NCI-H2196 treated with DMSO at 0.1 percent for 48 hours (cell line): ENCODE data around the gene PRDM13.
"Not testable (repeated sequence)": the region's sequence is repeated elsewhere in the genome, so short reads cannot be mapped to it uniquely, and the experiment has no call there.

Experiments used
- DNase-seq: peaks from one replicate; lab custom pipeline; 2025; ENCODE audit not compliant: unreplicated experiment; lab: John Stamatoyannopoulos, UW

Gene PRDM13

DNA sequence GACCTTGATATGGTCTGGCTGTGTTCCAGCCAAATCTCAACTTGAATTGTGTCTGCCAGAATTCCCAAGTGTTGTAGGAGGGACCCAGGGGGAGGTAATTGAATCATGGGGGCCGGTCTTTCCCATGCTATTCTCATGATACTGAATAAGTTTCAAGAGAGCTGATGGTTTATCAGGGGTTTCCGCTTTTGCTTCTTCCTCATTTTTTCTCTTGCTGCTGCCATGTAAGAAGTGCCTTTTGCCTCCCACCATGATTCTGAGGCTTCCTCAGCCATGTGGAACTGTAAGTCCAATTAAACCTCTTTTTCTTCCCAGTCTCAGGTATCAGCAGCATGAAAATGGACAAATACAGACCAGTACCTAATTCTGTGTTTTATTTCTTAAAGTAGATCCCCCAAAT is 15.4 kb downstream of the PRDM13 start:
- DNase-seq: not testable (repeated sequence)

DNA sequence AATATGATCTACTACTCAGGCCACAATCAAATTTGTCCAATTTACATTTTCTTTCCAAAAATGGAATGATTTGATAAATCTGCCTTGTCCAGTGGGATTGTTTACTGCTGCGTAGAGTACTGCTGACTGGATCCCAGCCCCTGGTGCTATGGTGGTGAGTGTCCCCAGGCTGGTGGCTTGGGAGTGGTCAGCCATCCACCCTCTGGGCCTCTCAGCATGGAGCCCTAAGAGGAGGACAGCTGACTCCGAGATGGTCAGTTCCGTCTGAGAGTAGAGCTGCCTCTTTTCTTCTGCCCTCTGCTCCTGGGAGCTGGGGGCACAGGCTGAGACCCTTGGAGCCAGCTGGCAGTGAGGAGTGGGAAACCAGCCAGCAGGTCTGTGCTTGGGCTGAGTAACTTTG is 22.7 kb downstream of the PRDM13 start:
- DNase-seq: no peak

GRCh38 chr6:99637629-99638028 is 31.0 kb downstream of the PRDM13 start:
- no peak for DNase-seq

DNA sequence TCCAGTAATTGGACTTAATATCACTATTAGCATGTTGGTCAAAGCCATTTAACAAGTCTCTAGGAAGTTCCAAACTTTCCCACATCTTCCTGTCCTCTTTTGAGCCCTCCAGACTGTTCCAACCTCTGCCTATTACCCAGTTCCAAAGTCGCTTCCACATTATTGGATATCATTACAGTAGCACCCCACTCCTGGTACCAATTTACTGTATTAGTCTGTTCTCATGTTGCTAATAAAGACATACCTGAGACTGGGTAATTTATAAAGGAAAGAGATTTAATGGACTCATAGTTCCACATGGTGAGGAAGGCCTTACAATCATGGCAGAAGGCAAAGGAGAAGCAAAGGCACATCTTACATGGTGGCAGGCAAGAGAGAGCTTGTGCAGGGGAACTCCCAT is 31.7 kb downstream of the PRDM13 start:
- DNase-seq: not testable (repeated sequence)

GRCh38 chr6:99641270-99641669 is 34.6 kb downstream of the PRDM13 start:
- no peak for DNase-seq

- DNase-seq: no peak
These were observed 39.4 kb downstream of the PRDM13 start for GRCh38 chr6:99645986-99646385.

DNA sequence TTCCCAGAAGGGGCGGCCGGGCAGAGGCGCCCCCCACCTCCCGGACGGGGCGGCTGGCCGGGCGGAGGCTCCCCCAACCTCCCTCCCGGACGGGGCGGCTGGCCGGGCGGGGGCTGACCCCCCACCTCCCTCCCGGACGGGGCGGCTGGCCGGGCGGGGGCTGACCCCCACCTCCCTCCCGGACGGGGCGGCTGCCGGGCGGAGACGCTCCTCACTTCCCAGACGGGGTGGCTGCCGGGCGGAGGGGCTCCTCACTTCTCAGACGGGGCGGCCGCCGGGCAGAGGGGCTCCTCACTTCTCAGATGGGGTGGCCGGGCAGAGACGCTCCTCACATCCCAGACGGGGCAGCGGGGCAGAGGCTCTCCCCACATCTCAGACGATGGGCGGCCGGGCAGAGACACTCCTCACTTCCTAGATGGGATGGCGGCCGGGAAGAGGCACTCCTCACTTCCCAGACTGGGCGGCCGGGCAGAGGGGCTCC is 43.5 kb downstream of the PRDM13 start:
- DNase-seq: not testable (repeated sequence)

- DNase-seq: no peak
These were observed 53.6 kb downstream of the PRDM13 start for GRCh38 chr6:99660206-99660605.

GRCh38 chr6:99661870-99662269 is 55.2 kb downstream of the PRDM13 start:
- no peak for DNase-seq

DNA sequence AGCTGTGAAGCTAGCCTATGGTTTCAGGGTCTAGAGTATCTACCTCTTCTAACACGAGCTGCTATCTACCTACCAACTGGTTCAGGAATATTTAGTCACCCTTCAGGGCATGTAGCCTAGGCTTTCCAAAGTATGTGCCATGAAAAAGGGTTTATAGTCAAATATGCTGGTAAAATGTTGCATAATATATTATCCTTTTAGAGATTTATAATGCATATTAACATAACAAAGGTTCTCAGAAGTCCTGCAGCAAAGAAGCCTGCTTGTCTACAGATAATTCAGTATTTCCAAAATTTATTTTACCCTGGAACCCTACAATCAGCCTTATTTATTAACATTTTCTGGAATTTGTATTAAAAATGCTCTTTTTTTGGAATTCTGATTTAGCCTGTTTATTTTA is 56.0 kb downstream of the PRDM13 start:
- no peak for DNase-seq
